ENCODE data around the gene MMP28. TPM values are rescaled to one million over a fixed set of nuclear protein-coding genes. Genes with fewer than 3 reads are reported as not detected.

Gene MMP28
- total RNA-seq, 2 experiments from 2014 or later = not detected

- no peaks in the 10 kb centered on the region for H4K20me1 ChIP-seq (ENCODE audit: insufficient read depth, low read length)
- no peaks in the 10 kb centered on the region for H3K79me2 ChIP-seq (ENCODE audit: insufficient read depth, low read depth, low read length)
- H3K9me3 ChIP-seq (ENCODE audit: low read length) = no peaks in the 10 kb centered on the region
- BruUV-seq (replicated peaks) = no TSS peak
- no peak for DNase-seq (ENCODE audit: low spot score)
- peaks cover 11% of the 10 kb centered on the region for H3K4me1 ChIP-seq (ENCODE audit: insufficient read depth, low read length, poor library complexity, severe bottlenecking)
- ChIA-PET CTCF (ENCODE audit: unreplicated experiment) (no interaction called here), POLR2A (interaction anchor here (1.0 kb wide), 1 partner anchor 11 kb away, joined by 3 read pairs; no protein-coding TSS in a partner anchor)
- no peak overlapping the region for H3K27ac ChIP-seq (ENCODE audit: low read depth, low read length, poor library complexity, severe bottlenecking)
- H3K36me3 ChIP-seq (ENCODE audit: insufficient read depth, low read length) = no peaks in the 10 kb centered on the region
- H3K4me2 ChIP-seq (ENCODE audit: low read length) = no peak overlapping the region
- intact Hi-C loops (cut with micrococcal nuclease; ENCODE audit: unreplicated experiment) = no loop called here
- no peak overlapping the region for H3K4me3 ChIP-seq (ENCODE audit: low read depth, low read length, poor library complexity, severe bottlenecking)
- no peak overlapping the region for H2AFZ ChIP-seq (ENCODE audit: low read length)
- H3K9me2 ChIP-seq (ENCODE audit: insufficient read depth, low read length) = no peaks in the 10 kb centered on the region
- TF ChIP-seq CTCF (conservative IDR thresholded peaks at IDR 0.05; ENCODE audit: low read length) = no peak
- no peak for TF ChIP-seq EZH2phosphoT487 (IDR thresholded peaks at IDR 0.05; ENCODE audit: borderline replicate concordance, low read depth, low read length)
Observed at GRCh38 chr17:35797370-35797769, 1.9 kb upstream of the MMP28 start.

- TF ChIP-seq CTCF (conservative IDR thresholded peaks at IDR 0.05; ENCODE audit: low read length) = no peak
- TF ChIP-seq EZH2phosphoT487 (IDR thresholded peaks at IDR 0.05; ENCODE audit: borderline replicate concordance, low read depth, low read length) = no peak
Observed at GRCh38 chr17:35796942-35797341, 1.5 kb upstream of the MMP28 start.

GRCh38 chr17:35795871-35796265 is 427 bp upstream of the MMP28 start:
- Histone ChIP-seq H3K4me1 (ENCODE audit: insufficient read depth, low read length, poor library complexity, severe bottlenecking) (no peaks in the 10 kb centered on the region), H3K9me2 (ENCODE audit: insufficient read depth, low read length) (no peaks in the 10 kb centered on the region), H2AFZ (ENCODE audit: low read length) (no peak overlapping the region), H4K20me1 (ENCODE audit: insufficient read depth, low read length) (no peaks in the 10 kb centered on the region), H3K27ac (ENCODE audit: low read depth, low read length, poor library complexity, severe bottlenecking) (no peak overlapping the region), H3K36me3 (ENCODE audit: insufficient read depth, low read length) (no peaks in the 10 kb centered on the region), H3K4me2 (ENCODE audit: low read length) (no peak overlapping the region), H3K4me3 (ENCODE audit: low read depth, low read length, poor library complexity, severe bottlenecking) (no peak overlapping the region), H3K79me2 (ENCODE audit: insufficient read depth, low read depth, low read length) (no peaks in the 10 kb centered on the region), H3K9me3 (ENCODE audit: low read length) (no peaks in the 10 kb centered on the region)
- ChIA-PET CTCF (ENCODE audit: unreplicated experiment) (no interaction called here), POLR2A (no interaction called here)
- intact Hi-C loops (cut with micrococcal nuclease; ENCODE audit: unreplicated experiment) = no loop called here
- no TSS peak for BruUV-seq (replicated peaks)
- TF ChIP-seq EZH2phosphoT487 (IDR thresholded peaks at IDR 0.05; ENCODE audit: borderline replicate concordance, low read depth, low read length) (no peak), CTCF (conservative IDR thresholded peaks at IDR 0.05; ENCODE audit: low read length) (no peak)
- no peak for DNase-seq (ENCODE audit: low spot score)

More at GRCh38 chr17:35796942-35797341, 1.5 kb upstream of the MMP28 start:
- CTCF ChIA-PET (ENCODE audit: unreplicated experiment) = no interaction called here
- Histone ChIP-seq H3K9me2 (ENCODE audit: insufficient read depth, low read length) (no peaks in the 10 kb centered on the region), H3K27ac (ENCODE audit: low read depth, low read length, poor library complexity, severe bottlenecking) (no peak overlapping the region), H3K36me3 (ENCODE audit: insufficient read depth, low read length) (no peaks in the 10 kb centered on the region), H4K20me1 (ENCODE audit: insufficient read depth, low read length) (no peaks in the 10 kb centered on the region), H2AFZ (ENCODE audit: low read length) (no peak overlapping the region), H3K4me3 (ENCODE audit: low read depth, low read length, poor library complexity, severe bottlenecking) (no peak overlapping the region), H3K9me3 (ENCODE audit: low read length) (no peaks in the 10 kb centered on the region), H3K4me1 (ENCODE audit: insufficient read depth, low read length, poor library complexity, severe bottlenecking) (peaks cover 9% of the 10 kb centered on the region), H3K4me2 (ENCODE audit: low read length) (no peak overlapping the region), H3K79me2 (ENCODE audit: insufficient read depth, low read depth, low read length) (no peaks in the 10 kb centered on the region)
- no TSS peak for BruUV-seq (replicated peaks)
- DNase-seq (ENCODE audit: low spot score) = no peak
- intact Hi-C loops (cut with micrococcal nuclease; ENCODE audit: unreplicated experiment) = no loop called here
- POLR2A ChIA-PET = no interaction called here
